Caki2 (cell line): ENCODE measurements around the gene PLXNA2. TPM values are rescaled to one million over a fixed set of nuclear protein-coding genes. Genes with fewer than 3 reads are reported as not detected.

Experiments
- DNase-seq: peaks from one replicate; pipeline ENCODE4 v3.0.0-alpha.2; 2015; ENCODE audit warnings: low read depth
- in situ Hi-C: cut with HindIII; loops from 2 replicates; pipeline ENCODE4 v1.10.0; 2016; ENCODE audit warnings: low sequenced_read_pairs, low pct_unique_long_range_greater_than_20kb, mixed read lengths
- total RNA-seq: library from RNA; depleted of rRNA; stranded (reverse); fragments of >200 nt; shearing (Covaris generic); gene quantifications from 2 replicates; pipeline ENCODE4 v1.2.3, GENCODE V29; 2014; ENCODE audit warnings: low replicate concordance

PLXNA2 gene
- total RNA-seq, 1 experiment from 2014 or later: 1.6 TPM

- in situ Hi-C loops: no loop called here
- no peak for DNase-seq
Observed at GRCh38 chr1:208160259-208160819, 83.8 kb downstream of the PLXNA2 start.

- in situ Hi-C loops: no loop called here
- no peak for DNase-seq
Observed at GRCh38 chr1:208159555-208160258, 84.5 kb downstream of the PLXNA2 start.

- in situ Hi-C loops: no loop called here
Observed at GRCh38 chr1:208158640-208159554, 85.3 kb downstream of the PLXNA2 start.

GRCh38 chr1:208157769-208158168 lies 86.4 kb downstream of the PLXNA2 start:
- no peak for DNase-seq
- in situ Hi-C loops: no loop called here

More at GRCh38 chr1:208158640-208159554, 85.3 kb downstream of the PLXNA2 start:
- DNase-seq: peak; percentile 5

GRCh38 chr1:208156741-208157140 lies 87.4 kb downstream of the PLXNA2 start:
- in situ Hi-C loops: no loop called here
- no peak for DNase-seq

GRCh38 chr1:208156310-208156709 lies 87.9 kb downstream of the PLXNA2 start:
- no peak for DNase-seq
- in situ Hi-C loops: no loop called here

GRCh38 chr1:208154679-208155642 lies 89.2 kb downstream of the PLXNA2 start:
- DNase-seq: no peak
- in situ Hi-C loops: no loop called here

GRCh38 chr1:208154040-208154439 lies 90.1 kb downstream of the PLXNA2 start:
- in situ Hi-C loops: no loop called here
- DNase-seq: no peak

GRCh38 chr1:208153386-208153785 lies 90.8 kb downstream of the PLXNA2 start:
- in situ Hi-C loops: no loop called here
- DNase-seq: no peak

- no peak for DNase-seq
- in situ Hi-C loops: no loop called here
Observed at GRCh38 chr1:208151728-208152598, 92.2 kb downstream of the PLXNA2 start.

- in situ Hi-C loops: no loop called here
- no peak for DNase-seq
Observed at GRCh38 chr1:208150833-208151458, 93.2 kb downstream of the PLXNA2 start.

GRCh38 chr1:208149776-208150514 lies 94.2 kb downstream of the PLXNA2 start:
- DNase-seq: peak; percentile 14
- in situ Hi-C loops: no loop called here

- no peak for DNase-seq
- in situ Hi-C loops: no loop called here
Observed at GRCh38 chr1:208149213-208149612, 95.0 kb downstream of the PLXNA2 start.

- in situ Hi-C loops: no loop called here
- DNase-seq: no peak
Observed at GRCh38 chr1:208148380-208148779, 95.8 kb downstream of the PLXNA2 start.

- in situ Hi-C loops: no loop called here
- no peak for DNase-seq
Observed at GRCh38 chr1:208146650-208147049, 97.5 kb downstream of the PLXNA2 start.

GRCh38 chr1:208145167-208145566 lies 99.0 kb downstream of the PLXNA2 start:
- in situ Hi-C loops: no loop called here
- DNase-seq: no peak
